ENCODE data around the gene FAM168A.

GRCh38 chr11:73493956-73494598 lies 103.8 kb downstream of the FAM168A start:
- TF ChIP-seq CTCF (IDR thresholded peaks at IDR 0.05 in 8 of 11, conservative IDR thresholded peaks at IDR 0.05 in 3 of 11) (no peak), POLR2AphosphoS5 (IDR thresholded peaks at IDR 0.05) (no peak)

All from spleen (tissue), 7 donors.